ENCODE results near the gene TSPOAP1.

- TF ChIP-seq MAX (IDR thresholded peaks at IDR 0.05) (no peak), POLR2A (IDR thresholded peaks at IDR 0.05; ENCODE audit: low read length) (no peak), CHD2 (IDR thresholded peaks at IDR 0.05; ENCODE audit: low read length, partially characterized antibody) (no peak), MAZ (IDR thresholded peaks at IDR 0.05; ENCODE audit: borderline replicate concordance, low read depth, low read length) (no peak), EP300 (IDR thresholded peaks at IDR 0.05) (no peak), HMGXB4 (CRISPR knock-in tag; IDR thresholded peaks at IDR 0.05; ENCODE audit: borderline replicate concordance) (no peak), CTCF (IDR thresholded peaks at IDR 0.05) (no peak), REST (IDR thresholded peaks at IDR 0.05) (no peak)
Measured at GRCh38 chr17:58289869-58290268, 38.7 kb downstream of the TSPOAP1 start.
